Esophagus squamous epithelium (tissue), 5 donors: ENCODE measurements around the gene CAPN5. TPM values are rescaled to one million over a fixed set of nuclear protein-coding genes. Genes with fewer than 3 reads are reported as not detected.

Experiments
- DNase-seq: peaks from one replicate; lab custom pipeline; 2025; lab: John Stamatoyannopoulos, UW
- H3K27ac ChIP-seq, 4 donors: fragments of 200-600 bp; sonication (generic); one replicate each; pipeline ENCODE4 v1.5.1; 2016 to 2019; ENCODE audit warnings: mild to moderate bottlenecking in 1 of 4
- H3K27me3 ChIP-seq, 4 donors: fragments of 200-600 bp; sonication (generic); 1 replicate in 3 of 4; 2 replicates in 1 of 4; pipeline versions ENCODE4 v1.5.1 to v1.6.0; 2017 to 2021; ENCODE audit warnings: antibody characterized with exemption in 1 of 4
- H3K36me3 ChIP-seq, 3 donors: fragments of 200-600 bp; sonication (generic); one replicate each; pipeline ENCODE4 v1.5.1; 2016 to 2019
- H3K4me1 ChIP-seq, 3 donors: fragments of 200-600 bp; sonication (generic); one replicate each; pipeline ENCODE4 v1.5.1; 2017 to 2019
- H3K4me3 ChIP-seq, 4 donors: fragments of 200-600 bp; sonication (generic); 1 replicate in 3 of 4; 2 replicates in 1 of 4; pipeline ENCODE4 v1.5.1; 2016 to 2019; ENCODE audit warnings: mild to moderate bottlenecking in 2 of 4, moderate library complexity in 1 of 4
- H3K9me3 ChIP-seq, 3 donors: fragments of 200-600 bp; sonication (generic); one replicate each; pipeline ENCODE4 v1.5.1; 2016 to 2019
- POLR2A ChIP-seq, 4 donors: fragments of 450-650 bp; IDR thresholded peaks; one replicate each; pipeline ENCODE4 v1.6.1; 2017; ENCODE audit warnings: antibody characterized with exemption in 4 of 4, mild to moderate bottlenecking in 4 of 4, moderate library complexity in 3 of 4
- WGBS, 2 donors: methylation state at CpG; one replicate each; pipeline ENCODE4 v1.1.5; 2018; 5-methylcytosine and 5-hydroxymethylcytosine counted together
- intact Hi-C: fragments of 100-400 bp; cut with DNase I; formaldehyde crosslinking; loops from one replicate; pipeline ENCODE4 v1.15.0; 2022
- total RNA-seq, 4 donors: library from RNA; depleted of rRNA; stranded (reverse); fragments of >200 nt; gene quantifications; one replicate each; pipeline ENCODE4 v1.1.0, GENCODE V29; 2016
- TF ChIP-seq, protein P1 (sequence below), 6 experiments: fragments of 450-650 bp in 4 of 6; fragments of 200-600 bp in 2 of 6; sonication (generic) in 2 of 6; IDR thresholded peaks; one replicate each; pipeline ENCODE4 v1.5.1; 2016 to 2019; ENCODE audit warnings: antibody characterized with exemption in 6 of 6, mild to moderate bottlenecking in 4 of 6, moderate library complexity in 4 of 6
- donor health status: DM: yes; HTN: yes; CAD: no.

CAPN5 gene
- total RNA-seq, 4 donors from 2014 or later, result 9.3 to 63.2 (median 13.5) TPM

DNA sequence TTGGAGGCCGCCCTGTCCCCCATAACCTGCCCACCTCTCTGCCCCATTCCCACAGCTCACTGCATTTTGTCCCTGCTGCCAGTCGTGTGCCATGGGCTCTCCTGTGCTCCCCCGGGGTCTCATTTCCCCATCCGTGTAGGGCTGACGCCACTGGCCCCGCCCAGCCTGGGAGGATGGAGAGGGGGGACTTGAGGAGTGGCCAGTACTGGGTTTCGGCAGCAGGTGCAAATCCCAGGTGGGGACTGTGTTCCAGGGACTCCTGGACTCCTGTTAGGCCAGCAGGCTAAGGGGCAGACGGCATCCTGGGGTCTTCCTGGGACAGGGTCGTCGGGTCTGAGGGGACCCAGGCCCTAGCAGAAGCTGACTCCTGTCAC is 60.1 kb downstream of the CAPN5 start:
- Histone ChIP-seq H3K4me3 (peak overlapping the region; percentile 6 to 66 (median 39)), H3K9me3 (no peaks in the 10 kb centered on the region), H3K4me1 (peaks cover 13 to 38% (median 24%) of the 10 kb centered on the region in 3 donors), H3K27ac (no peak overlapping the region), H3K27me3 (peaks cover 0 to 13% (median 0%) of the 10 kb centered on the region in 4 donors), H3K36me3 (peaks cover 0 to 29% (median 0%) of the 10 kb centered on the region in 3 donors)
- WGBS, 2 donors, result 23 to 58% methylated on average over 2 to 6 of the region's 10 CpGs
- intact Hi-C loops, result loop anchor here (5.0 kb wide), 1 partner anchor 60 kb away; no protein-coding TSS in a partner anchor
- no peak for TF ChIP-seq POLR2A (IDR thresholded peaks at IDR 0.05)
- TF ChIP-seq, protein P1, sequence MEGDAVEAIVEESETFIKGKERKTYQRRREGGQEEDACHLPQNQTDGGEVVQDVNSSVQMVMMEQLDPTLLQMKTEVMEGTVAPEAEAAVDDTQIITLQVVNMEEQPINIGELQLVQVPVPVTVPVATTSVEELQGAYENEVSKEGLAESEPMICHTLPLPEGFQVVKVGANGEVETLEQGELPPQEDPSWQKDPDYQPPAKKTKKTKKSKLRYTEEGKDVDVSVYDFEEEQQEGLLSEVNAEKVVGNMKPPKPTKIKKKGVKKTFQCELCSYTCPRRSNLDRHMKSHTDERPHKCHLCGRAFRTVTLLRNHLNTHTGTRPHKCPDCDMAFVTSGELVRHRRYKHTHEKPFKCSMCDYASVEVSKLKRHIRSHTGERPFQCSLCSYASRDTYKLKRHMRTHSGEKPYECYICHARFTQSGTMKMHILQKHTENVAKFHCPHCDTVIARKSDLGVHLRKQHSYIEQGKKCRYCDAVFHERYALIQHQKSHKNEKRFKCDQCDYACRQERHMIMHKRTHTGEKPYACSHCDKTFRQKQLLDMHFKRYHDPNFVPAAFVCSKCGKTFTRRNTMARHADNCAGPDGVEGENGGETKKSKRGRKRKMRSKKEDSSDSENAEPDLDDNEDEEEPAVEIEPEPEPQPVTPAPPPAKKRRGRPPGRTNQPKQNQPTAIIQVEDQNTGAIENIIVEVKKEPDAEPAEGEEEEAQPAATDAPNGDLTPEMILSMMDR (IDR thresholded peaks at IDR 0.05), result no peak
- no peak for DNase-seq

DNA sequence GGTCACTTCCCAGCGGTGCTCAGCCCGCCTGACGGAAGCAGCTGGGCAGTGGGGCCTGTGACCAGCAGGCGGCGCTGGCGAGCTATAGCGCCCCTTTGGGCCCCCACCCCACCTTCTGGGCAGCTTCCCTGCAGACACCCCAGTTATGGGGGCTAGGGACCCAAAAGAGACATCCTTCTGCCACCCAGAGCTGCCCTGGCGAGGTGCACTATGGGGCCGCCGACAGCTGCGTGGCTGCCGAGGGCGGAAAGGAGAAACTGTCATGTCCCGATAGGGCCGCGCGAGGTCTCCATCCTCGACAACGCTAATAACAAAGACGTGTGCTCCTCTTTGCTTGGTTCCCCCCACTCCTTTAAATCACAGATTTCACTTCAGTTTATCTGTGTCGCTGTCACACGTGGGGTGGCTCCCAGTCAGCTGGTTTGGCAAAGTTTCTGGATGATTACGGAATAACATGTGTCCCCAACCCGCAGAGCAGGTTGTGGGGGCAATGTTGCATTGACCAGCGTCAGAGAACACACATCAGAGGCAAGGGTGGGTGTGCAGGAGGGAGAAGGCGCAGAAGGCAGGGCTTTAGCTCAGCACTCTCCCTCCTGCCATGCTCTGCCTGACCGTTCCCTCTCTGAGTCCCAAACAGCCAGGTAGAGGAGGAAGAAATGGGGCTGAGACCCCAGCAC is 60.6 kb downstream of the CAPN5 start:
- intact Hi-C loops, result loop anchor here (5.0 kb wide), 1 partner anchor 60 kb away; no protein-coding TSS in a partner anchor
- no peaks in the 10 kb centered on the region for H3K9me3 ChIP-seq
- 5 to 41% methylated on average over 5 to 19 of the region's 27 CpGs for WGBS, 2 donors
- H3K36me3 ChIP-seq, result peaks cover 0 to 24% (median 0%) of the 10 kb centered on the region in 3 donors
- DNase-seq, result no peak
- peak overlapping the region; percentile 6 to 66 (median 39) for H3K4me3 ChIP-seq
- no peak overlapping the region for H3K27ac ChIP-seq
- H3K4me1 ChIP-seq, result peaks cover 13 to 39% (median 24%) of the 10 kb centered on the region in 3 donors
- peaks cover 0 to 13% (median 0%) of the 10 kb centered on the region in 4 donors for H3K27me3 ChIP-seq
- no peak for TF ChIP-seq POLR2A (IDR thresholded peaks at IDR 0.05)
- TF ChIP-seq, protein P1 (IDR thresholded peaks at IDR 0.05), result peak; percentile 81 to 97 (median 94)

DNA sequence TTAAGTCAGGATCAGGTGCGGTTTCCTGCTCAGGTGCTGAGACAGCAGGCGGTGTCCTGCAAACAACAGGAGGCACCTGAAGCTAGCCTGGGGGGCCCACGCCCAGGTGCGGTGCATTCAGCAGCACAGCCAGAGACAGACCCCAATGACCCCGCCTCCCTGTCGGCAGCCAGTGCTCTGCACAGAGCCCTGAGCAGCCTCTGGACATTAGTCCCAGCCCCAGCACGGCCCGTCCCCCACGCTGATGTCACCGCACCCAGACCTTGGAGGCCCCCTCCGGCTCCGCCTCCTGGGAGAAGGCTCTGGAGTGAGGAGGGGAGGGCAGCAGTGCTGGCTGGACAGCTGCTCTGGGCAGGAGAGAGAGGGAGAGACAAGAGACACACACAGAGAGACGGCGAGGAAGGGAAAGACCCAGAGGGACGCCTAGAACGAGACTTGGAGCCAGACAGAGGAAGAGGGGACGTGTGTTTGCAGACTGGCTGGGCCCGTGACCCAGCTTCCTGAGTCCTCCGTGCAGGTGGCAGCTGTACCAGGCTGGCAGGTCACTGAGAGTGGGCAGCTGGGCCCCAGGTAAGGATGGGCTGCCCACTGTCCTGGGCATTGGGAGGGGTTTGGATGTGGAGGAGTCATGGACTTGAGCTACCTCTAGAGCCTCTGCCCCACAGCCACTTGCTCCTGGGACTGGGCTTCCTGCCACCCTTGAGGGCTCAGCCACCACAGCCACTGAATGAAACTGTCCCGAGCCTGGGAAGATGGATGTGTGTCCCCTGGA is 61.3 kb downstream of the CAPN5 start, which contains the start of gene MYO7A:
TSS of gene MYO7A (plus strand) at position 327 of the 772 bp plus-strand sequence. CDS start 2,389 bp downstream, outside the sequence.
- no peaks in the 10 kb centered on the region for H3K9me3 ChIP-seq
- DNase-seq, result no peak
- H3K36me3 ChIP-seq, result peaks cover 0 to 16% (median 0%) of the 10 kb centered on the region in 3 donors
- TF ChIP-seq, protein P1 (IDR thresholded peaks at IDR 0.05), result no peak
- no peak for TF ChIP-seq POLR2A (IDR thresholded peaks at IDR 0.05)
- peaks cover 13 to 39% (median 24%) of the 10 kb centered on the region in 3 donors for H3K4me1 ChIP-seq
- WGBS, 2 donors, result 26 to 37% methylated on average over 8 to 11 of the region's 20 CpGs
- H3K27ac ChIP-seq, result no peak within 1 kb of the TSS
- H3K27me3 ChIP-seq, result peaks cover 0 to 13% (median 0%) of the 10 kb centered on the region in 4 donors
- intact Hi-C loops, result loop anchor here (5.0 kb wide), 1 partner anchor 59 kb away; no protein-coding TSS in a partner anchor
- H3K4me3 ChIP-seq, result peak within 1 kb of the TSS; percentile 6 to 66 (median 39)

DNA sequence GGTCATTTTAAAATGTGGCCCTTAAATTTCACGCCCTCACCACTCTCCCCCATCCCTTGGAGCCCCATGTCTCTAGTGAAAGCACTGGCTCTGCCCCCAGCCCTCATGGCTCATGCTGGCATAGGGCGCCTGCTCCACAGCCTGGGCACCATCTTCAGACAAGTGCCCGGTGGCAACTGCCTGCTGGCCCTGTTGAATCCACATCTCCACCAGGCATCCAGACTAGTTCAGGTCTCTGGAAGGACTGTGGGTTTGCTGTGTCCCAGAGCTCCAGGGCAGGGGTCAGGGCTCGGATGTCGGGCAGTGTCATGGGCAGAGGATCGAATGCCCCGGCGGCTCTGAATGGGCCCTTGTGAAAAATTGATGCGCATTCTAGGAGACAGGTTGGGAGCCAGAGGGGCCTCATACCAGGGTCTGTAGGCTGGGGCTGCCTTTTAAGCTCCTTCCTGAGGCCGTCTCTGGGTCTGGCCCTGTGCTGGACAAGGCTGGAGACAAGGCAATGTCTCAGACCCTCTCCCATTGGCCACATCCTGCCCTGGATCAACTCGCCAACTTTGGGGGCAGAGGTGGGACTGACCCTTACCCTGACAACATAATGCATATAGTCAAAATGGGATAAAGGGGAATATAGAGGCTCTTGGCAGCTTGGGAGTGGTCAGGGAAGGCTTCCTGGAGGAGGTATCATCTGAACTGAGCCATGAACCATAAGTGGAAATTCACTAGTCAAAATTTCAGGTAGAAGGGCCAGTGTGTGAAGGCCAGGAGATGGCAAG is 62.5 kb downstream of the CAPN5 start:
- Histone ChIP-seq H3K4me3 (no peak overlapping the region), H3K27ac (no peak overlapping the region), H3K4me1 (peaks cover 13 to 39% (median 24%) of the 10 kb centered on the region in 3 donors), H3K36me3 (peaks cover 0 to 5% (median 0%) of the 10 kb centered on the region in 3 donors), H3K27me3 (peaks cover 0 to 13% (median 0%) of the 10 kb centered on the region in 4 donors), H3K9me3 (no peaks in the 10 kb centered on the region)
- WGBS, 2 donors, result 81% methylated on average over 3 to 6 of the region's 11 CpGs
- intact Hi-C loops, result loop anchor here (5.0 kb wide), 1 partner anchor 58 kb away; no protein-coding TSS in a partner anchor
- no peak for TF ChIP-seq POLR2A (IDR thresholded peaks at IDR 0.05)
- TF ChIP-seq, protein P1 (IDR thresholded peaks at IDR 0.05), result no peak
- no peak for DNase-seq
